B cell (primary cell): ENCODE results near the gene ZNF358. TPM values are rescaled to one million over a fixed set of nuclear protein-coding genes. Genes with fewer than 3 reads are reported as not detected.
"Not testable (repeated sequence)": the region's sequence is repeated elsewhere in the genome, so short reads cannot be mapped to it uniquely, and the experiment has no call there.

Experiments used
- ATAC-seq: fragments of 200-7000 bp; cut with Tn5 transposase; one replicate; pipeline ENCODE4 v1.10.0; 2021; ENCODE audit warnings: low read depth, mild to moderate bottlenecking, moderate number of reproducible peaks, moderate library complexity
- CTCF ChIA-PET: fragments of 350-600 bp; sonication (Branson Sonifier 250); formaldehyde crosslinking; loops from one replicate; lab custom pipeline; 2021; ENCODE audit warnings: antibody characterized with exemption, inconsistent platforms; lab: Charles Lee
- POLR2A ChIA-PET: fragments of 350-600 bp; sonication (Branson Sonifier 250); formaldehyde crosslinking; loops from one replicate; lab custom pipeline; 2021; ENCODE audit warnings: antibody characterized with exemption; lab: Charles Lee
- DNase-seq: peaks from one replicate; pipeline ENCODE4 v3.0.0; 2013
- H2AFZ ChIP-seq: 2 replicates; pipeline ENCODE4 v1.6.1; 2012; ENCODE audit warnings: mild to moderate bottlenecking, low read depth, low read length; ENCODE audit not compliant: insufficient read depth, poor library complexity, severe bottlenecking
- H3K27ac ChIP-seq, 2 donors: 1 replicate in 1 of 2; 2 replicates in 1 of 2; pipeline ENCODE4 v1.5.1; 2012 to 2013; ENCODE audit warnings: low read length in 2 of 2, mild to moderate bottlenecking in 2 of 2, moderate library complexity in 1 of 2
- H3K27me3 ChIP-seq, 4 experiments: fragments of 200-600 bp in 1 of 4; sonication (generic) in 1 of 4; replicated peaks in 1 of 4; 1 replicate in 2 of 4; 2 replicates in 2 of 4; pipeline versions ENCODE4 v1.6.1 to v1.7.0; 2013 to 2016; ENCODE audit warnings: low read length in 3 of 4, mild to moderate bottlenecking in 2 of 4, mixed read lengths in 1 of 4, moderate library complexity in 1 of 4; ENCODE audit not compliant: insufficient read depth in 4 of 4, control insufficient read depth in 3 of 4; ENCODE audit errors: control extremely low read depth in 1 of 4
- H3K36me3 ChIP-seq, 2 experiments: replicated peaks in 1 of 2; 1 replicate in 1 of 2; 2 replicates in 1 of 2; pipeline versions ENCODE4 v1.6.1 to v1.7.1; 2013; ENCODE audit warnings: low read length in 1 of 2; ENCODE audit not compliant: insufficient read depth in 2 of 2, control insufficient read depth in 1 of 2; ENCODE audit errors: control extremely low read depth in 1 of 2, extremely low read depth in 1 of 2
- H3K4me1 ChIP-seq, 2 donors: fragments of 200-600 bp in 1 of 2; sonication (generic) in 1 of 2; 1 replicate in 1 of 2; 2 replicates in 1 of 2; pipeline versions ENCODE4 v1.5.1 to v1.6.1; 2013 to 2017; ENCODE audit warnings: low read length in 2 of 2; ENCODE audit not compliant: control insufficient read depth in 2 of 2, insufficient read depth in 2 of 2
- H3K4me2 ChIP-seq: replicated peaks from 2 replicates; pipeline ENCODE3; 2012; ENCODE audit warnings: mild to moderate bottlenecking, low read depth, low read length; ENCODE audit not compliant: poor library complexity, severe bottlenecking
- H3K4me3 ChIP-seq, 5 experiments: fragments of 200-600 bp in 1 of 5; sonication (generic) in 1 of 5; 1 replicate in 3 of 5; 2 replicates in 2 of 5; pipeline versions ENCODE4 v1.5.1 to v1.7.0; 2011 to 2016; ENCODE audit warnings: low read length in 4 of 5, mild to moderate bottlenecking in 4 of 5, low read depth in 2 of 5, control low read depth in 1 of 5, moderate library complexity in 1 of 5; ENCODE audit not compliant: insufficient read depth in 1 of 5; ENCODE audit errors: control extremely low read depth in 1 of 5, extremely low read depth in 1 of 5
- H3K79me2 ChIP-seq: fragments of 200-600 bp; sonication (generic); one replicate; pipeline ENCODE4 v1.6.0; 2016; ENCODE audit warnings: low read length; ENCODE audit not compliant: control insufficient read depth, insufficient read depth
- H3K9ac ChIP-seq: fragments of 200-600 bp; sonication (generic); 2 replicates; pipeline ENCODE4 v1.6.1; 2017; ENCODE audit warnings: mild to moderate bottlenecking, low read length, moderate library complexity
- H3K9me3 ChIP-seq, 3 donors: one replicate each; pipeline versions ENCODE4 v1.6.1 to v1.7.1; 2013; ENCODE audit warnings: low read length in 2 of 3; ENCODE audit not compliant: control insufficient read depth in 2 of 3, insufficient read depth in 1 of 3; ENCODE audit errors: control extremely low read depth in 1 of 3
- H4K20me1 ChIP-seq: 2 replicates; pipeline ENCODE4 v1.6.0; 2012; ENCODE audit warnings: mild to moderate bottlenecking, low read length; ENCODE audit not compliant: insufficient read depth, control insufficient read depth, poor library complexity, severe bottlenecking
- H3K27ac Mint-ChIP-seq: one replicate; pipeline ENCODE4 v1.8.0; 2021; ENCODE audit warnings: mixed read lengths
- H3K27me3 Mint-ChIP-seq: one replicate; pipeline ENCODE4 v1.8.0; 2021; ENCODE audit warnings: mixed read lengths
- H3K4me1 Mint-ChIP-seq: one replicate; pipeline ENCODE4 v1.8.0; 2021; ENCODE audit warnings: mixed read lengths
- H3K4me3 Mint-ChIP-seq: one replicate; pipeline ENCODE4 v1.8.0; 2021; ENCODE audit warnings: mixed read lengths
- H3K9me3 Mint-ChIP-seq: one replicate; pipeline ENCODE4 v1.8.0; 2022; ENCODE audit warnings: mixed read lengths; ENCODE audit not compliant: insufficient read depth
- CTCF ChIP-seq: fragments of 200-600 bp; IDR thresholded peaks from one replicate; pipeline ENCODE4 v1.8.0; 2022; ENCODE audit warnings: antibody characterized with exemption, mild to moderate bottlenecking
- EZH2 ChIP-seq: IDR thresholded peaks from 2 replicates; pipeline ENCODE4 v1.6.1; 2012; ENCODE audit warnings: borderline replicate concordance, low read depth, mild to moderate bottlenecking, moderate library complexity, low read length; ENCODE audit not compliant: insufficient read depth, poor library complexity, severe bottlenecking
- WGBS: methylation state at CpG from one replicate; pipeline ENCODE4 v1.1.5; 2013; ENCODE audit warnings: missing lambda C conversion rate; ENCODE audit not compliant: insufficient coverage; 5-methylcytosine and 5-hydroxymethylcytosine counted together
- intact Hi-C: fragments of 100-400 bp; cut with micrococcal nuclease; formaldehyde crosslinking; loops from one replicate; pipeline ENCODE4 v1.10.0; 2022
- polyA plus RNA-seq: library from polyadenylated mRNA; depleted of rRNA; stranded (reverse); fragments of >200 nt; gene quantifications from 2 replicates; pipeline ENCODE4 v1.2.3, GENCODE V29; 2012
- total RNA-seq, 2 donors: library from RNA; stranded (reverse); fragments of 120-200 nt in 1 of 2; gene quantifications; 1 replicate in 1 of 2; 2 replicates in 1 of 2; pipeline versions ENCODE4 v1.2.3 to v1.2.4, GENCODE V29; 2013 to 2022

The ZNF358 gene
- total and polyA plus RNA-seq, 2 donors (not counting 1 experiment from before 2014, with no cell fraction given) = 8.5 to 17.5 TPM

- no peak for TF ChIP-seq EZH2
- no peak for TF ChIP-seq CTCF
- intact Hi-C loops = loop anchor here (1.0 to 2.0 kb wide), 5 partner anchors 15 to 93 kb away; partner anchors contain the start of genes PET100, PEX11G, XAB2 and ZNF358
- Histone ChIP-seq H3K36me3 (peaks cover 0 to 24% of the 10 kb centered on the region in 2 experiments), H3K9ac (peak overlapping the region; percentile 96), H3K4me3 (peak overlapping the region; percentile 36 to 96 (median 91)), H3K4me1 (peaks cover 10 to 34% of the 10 kb centered on the region in 2 donors), H3K79me2 (peaks cover 10% of the 10 kb centered on the region), H4K20me1 (no peaks in the 10 kb centered on the region), H2AFZ (peak overlapping the region; percentile 85), H3K4me2 (peak overlapping the region; percentile 99), H3K9me3 (no peaks in the 10 kb centered on the region), H3K27ac (peak overlapping the region; percentile 59 to 83), H3K27me3 (no peaks in the 10 kb centered on the region)
- no peaks in the 10 kb centered on the region for H3K27me3 Mint-ChIP-seq
- ATAC-seq = no peak
- 14% methylated on average over 27 of the region's 30 CpGs for WGBS
- peaks cover 21% of the 10 kb centered on the region for H3K4me1 Mint-ChIP-seq
- CTCF ChIA-PET = interaction anchor here (0.6 to 0.9 kb wide), 2 partner anchors 20 to 32 kb away, joined by 3 to 4 read pairs; partner anchors contain the start of gene ZNF358
- H3K9me3 Mint-ChIP-seq = no peaks in the 10 kb centered on the region
- H3K4me3 Mint-ChIP-seq = peak overlapping the region; percentile 97
- POLR2A ChIA-PET = interaction anchor here (3.0 kb wide), 1 partner anchor 14 kb away, joined by 24 read pairs; the partner anchor contains the start of gene MCOLN1
- peak overlapping the region; percentile 96 for H3K27ac Mint-ChIP-seq
- no peak for DNase-seq
Observed at GRCh38 chr19:7535998-7536695, 20.2 kb downstream of the ZNF358 start.

- H3K9ac ChIP-seq, H3K4me3 ChIP-seq, H3K27me3 ChIP-seq, H3K4me2 ChIP-seq, ATAC-seq, H4K20me1 ChIP-seq, H3K27ac Mint-ChIP-seq, CTCF ChIA-PET, intact Hi-C loops, H2AFZ ChIP-seq, H3K4me3 Mint-ChIP-seq, DNase-seq, H3K27ac ChIP-seq, H3K9me3 Mint-ChIP-seq, H3K27me3 Mint-ChIP-seq, H3K9me3 ChIP-seq, H3K79me2 ChIP-seq: not testable (repeated sequence)
- POLR2A ChIA-PET = interaction anchor here (0.7 kb wide), 1 partner anchor 29 kb away, joined by 8 read pairs; no protein-coding TSS in a partner anchor
- H3K36me3 ChIP-seq = peaks cover 5 to 47% of the 10 kb centered on the region in 2 experiments
- WGBS = 96% methylated on average over 3 of the region's 5 CpGs
- H3K4me1 Mint-ChIP-seq = peaks cover 19% of the 10 kb centered on the region
- H3K4me1 ChIP-seq = peaks cover 10 to 30% of the 10 kb centered on the region in 2 donors
Observed at GRCh38 chr19:7538990-7539389, 23.1 kb downstream of the ZNF358 start.
